ENCODE results near the gene SLC36A1. TPM values are rescaled to one million over a fixed set of nuclear protein-coding genes. Genes with fewer than 3 reads are reported as not detected.
A peak's percentile ranks its signal among the peaks of the same experiment; 100 is the strongest.

SLC36A1 gene
- total RNA-seq, 1 donor from 2014 or later, result 117 TPM

GRCh38 chr5:151492729-151493128 lies 45.3 kb downstream of the SLC36A1 start:
- Mint-ChIP-seq H3K4me1 (ENCODE audit: low read depth, unreplicated experiment) (peaks cover 6% of the 10 kb centered on the region), H3K27me3 (ENCODE audit: unreplicated experiment) (no peaks in the 10 kb centered on the region), H3K9me3 (ENCODE audit: unreplicated experiment) (no peaks in the 10 kb centered on the region), H3K4me3 (ENCODE audit: unreplicated experiment) (no peak overlapping the region), H3K36me3 (ENCODE audit: unreplicated experiment) (peaks cover 13% of the 10 kb centered on the region), H3K27ac (ENCODE audit: unreplicated experiment) (peak overlapping the region; percentile 36)
- no peak for DNase-seq
- no peak for TF ChIP-seq CTCF (IDR thresholded peaks at IDR 0.05; ENCODE audit: partially characterized antibody, unreplicated experiment)

GRCh38 chr5:151493665-151494064 lies 46.3 kb downstream of the SLC36A1 start:
- H3K27me3 Mint-ChIP-seq (ENCODE audit: unreplicated experiment), result peaks cover 2% of the 10 kb centered on the region
- peaks cover 3% of the 10 kb centered on the region for H3K9me3 Mint-ChIP-seq (ENCODE audit: unreplicated experiment)
- no peak for TF ChIP-seq CTCF (IDR thresholded peaks at IDR 0.05; ENCODE audit: partially characterized antibody, unreplicated experiment)
- H3K4me3 Mint-ChIP-seq (ENCODE audit: unreplicated experiment), result no peak overlapping the region
- peaks cover 12% of the 10 kb centered on the region for H3K4me1 Mint-ChIP-seq (ENCODE audit: low read depth, unreplicated experiment)
- no peak overlapping the region for H3K27ac Mint-ChIP-seq (ENCODE audit: unreplicated experiment)
- peaks cover 13% of the 10 kb centered on the region for H3K36me3 Mint-ChIP-seq (ENCODE audit: unreplicated experiment)
- DNase-seq, result no peak

GRCh38 chr5:151495320-151495719 lies 47.9 kb downstream of the SLC36A1 start:
- peaks cover 6% of the 10 kb centered on the region for H3K9me3 Mint-ChIP-seq (ENCODE audit: unreplicated experiment)
- no peak overlapping the region for H3K4me3 Mint-ChIP-seq (ENCODE audit: unreplicated experiment)
- TF ChIP-seq CTCF (IDR thresholded peaks at IDR 0.05; ENCODE audit: partially characterized antibody, unreplicated experiment), result no peak
- no peak for DNase-seq
- peaks cover 4% of the 10 kb centered on the region for H3K27me3 Mint-ChIP-seq (ENCODE audit: unreplicated experiment)
- H3K36me3 Mint-ChIP-seq (ENCODE audit: unreplicated experiment), result peaks cover 13% of the 10 kb centered on the region
- peaks cover 24% of the 10 kb centered on the region for H3K4me1 Mint-ChIP-seq (ENCODE audit: low read depth, unreplicated experiment)
- no peak overlapping the region for H3K27ac Mint-ChIP-seq (ENCODE audit: unreplicated experiment)

- Mint-ChIP-seq H3K4me1 (ENCODE audit: low read depth, unreplicated experiment) (peaks cover 27% of the 10 kb centered on the region), H3K27me3 (ENCODE audit: unreplicated experiment) (peaks cover 4% of the 10 kb centered on the region), H3K4me3 (ENCODE audit: unreplicated experiment) (no peak overlapping the region), H3K9me3 (ENCODE audit: unreplicated experiment) (peaks cover 8% of the 10 kb centered on the region), H3K36me3 (ENCODE audit: unreplicated experiment) (peaks cover 13% of the 10 kb centered on the region), H3K27ac (ENCODE audit: unreplicated experiment) (no peak overlapping the region)
- no peak for TF ChIP-seq CTCF (IDR thresholded peaks at IDR 0.05; ENCODE audit: partially characterized antibody, unreplicated experiment)
- no peak for DNase-seq
Measured at GRCh38 chr5:151496041-151496484, 48.7 kb downstream of the SLC36A1 start.

GRCh38 chr5:151497391-151498002 lies 50.1 kb downstream of the SLC36A1 start:
- Mint-ChIP-seq H3K36me3 (ENCODE audit: unreplicated experiment) (peaks cover 13% of the 10 kb centered on the region), H3K9me3 (ENCODE audit: unreplicated experiment) (peaks cover 8% of the 10 kb centered on the region), H3K4me1 (ENCODE audit: low read depth, unreplicated experiment) (peaks cover 23% of the 10 kb centered on the region), H3K4me3 (ENCODE audit: unreplicated experiment) (no peak overlapping the region), H3K27me3 (ENCODE audit: unreplicated experiment) (peaks cover 4% of the 10 kb centered on the region), H3K27ac (ENCODE audit: unreplicated experiment) (peak overlapping the region; percentile 34)
- TF ChIP-seq CTCF (IDR thresholded peaks at IDR 0.05; ENCODE audit: partially characterized antibody, unreplicated experiment), result no peak
- DNase-seq, result no peak
